ENCODE measurements around the gene ARCN1.

DNA sequence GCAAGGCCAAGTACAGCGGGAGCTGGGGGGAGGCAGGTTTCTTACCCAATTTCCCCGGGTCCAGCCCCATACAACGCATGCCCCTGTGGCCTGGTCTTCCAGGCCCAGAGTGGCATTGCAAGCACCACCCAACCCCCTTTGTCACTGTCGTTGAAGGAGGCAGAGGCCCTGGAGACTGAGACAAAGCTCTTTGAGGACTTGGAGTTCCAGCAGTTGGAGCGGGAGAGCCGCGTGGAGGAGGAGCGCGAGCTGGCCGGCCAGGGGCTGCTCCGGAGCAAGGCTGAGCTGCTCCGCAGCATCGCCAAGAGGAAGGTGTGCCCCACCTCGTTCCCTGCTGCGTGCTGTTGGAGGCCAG is 63.0 kb downstream of the ARCN1 start:
- TF ChIP-seq, protein P1, sequence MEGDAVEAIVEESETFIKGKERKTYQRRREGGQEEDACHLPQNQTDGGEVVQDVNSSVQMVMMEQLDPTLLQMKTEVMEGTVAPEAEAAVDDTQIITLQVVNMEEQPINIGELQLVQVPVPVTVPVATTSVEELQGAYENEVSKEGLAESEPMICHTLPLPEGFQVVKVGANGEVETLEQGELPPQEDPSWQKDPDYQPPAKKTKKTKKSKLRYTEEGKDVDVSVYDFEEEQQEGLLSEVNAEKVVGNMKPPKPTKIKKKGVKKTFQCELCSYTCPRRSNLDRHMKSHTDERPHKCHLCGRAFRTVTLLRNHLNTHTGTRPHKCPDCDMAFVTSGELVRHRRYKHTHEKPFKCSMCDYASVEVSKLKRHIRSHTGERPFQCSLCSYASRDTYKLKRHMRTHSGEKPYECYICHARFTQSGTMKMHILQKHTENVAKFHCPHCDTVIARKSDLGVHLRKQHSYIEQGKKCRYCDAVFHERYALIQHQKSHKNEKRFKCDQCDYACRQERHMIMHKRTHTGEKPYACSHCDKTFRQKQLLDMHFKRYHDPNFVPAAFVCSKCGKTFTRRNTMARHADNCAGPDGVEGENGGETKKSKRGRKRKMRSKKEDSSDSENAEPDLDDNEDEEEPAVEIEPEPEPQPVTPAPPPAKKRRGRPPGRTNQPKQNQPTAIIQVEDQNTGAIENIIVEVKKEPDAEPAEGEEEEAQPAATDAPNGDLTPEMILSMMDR (IDR thresholded peaks at IDR 0.05; ENCODE audit: insufficient read depth, low read length) = no peak
- TF ChIP-seq GABPA (IDR thresholded peaks at IDR 0.05; ENCODE audit: low read depth) = no peak

Data from HL-60 (cell line).